B cell (primary cell): ENCODE results near the gene SLC50A1. TPM values are rescaled to one million over a fixed set of nuclear protein-coding genes. Genes with fewer than 3 reads are reported as not detected.
A peak's percentile ranks its signal among the peaks of the same experiment; 100 is the strongest.

Source experiments
- ATAC-seq: fragments of 200-7000 bp; cut with Tn5 transposase; one replicate; pipeline ENCODE4 v1.10.0; 2021; ENCODE audit warnings: low read depth, mild to moderate bottlenecking, moderate number of reproducible peaks, moderate library complexity
- CTCF ChIA-PET: fragments of 350-600 bp; sonication (Branson Sonifier 250); formaldehyde crosslinking; loops from one replicate; lab custom pipeline; 2021; ENCODE audit warnings: antibody characterized with exemption, inconsistent platforms; lab: Charles Lee
- POLR2A ChIA-PET: fragments of 350-600 bp; sonication (Branson Sonifier 250); formaldehyde crosslinking; loops from one replicate; lab custom pipeline; 2021; ENCODE audit warnings: antibody characterized with exemption; lab: Charles Lee
- DNase-seq: peaks from one replicate; pipeline ENCODE4 v3.0.0; 2013
- H2AFZ ChIP-seq: 2 replicates; pipeline ENCODE4 v1.6.1; 2012; ENCODE audit warnings: mild to moderate bottlenecking, low read depth, low read length; ENCODE audit not compliant: insufficient read depth, poor library complexity, severe bottlenecking
- H3K27ac ChIP-seq, 2 donors: 1 replicate in 1 of 2; 2 replicates in 1 of 2; pipeline ENCODE4 v1.5.1; 2012 to 2013; ENCODE audit warnings: low read length in 2 of 2, mild to moderate bottlenecking in 2 of 2, moderate library complexity in 1 of 2
- H3K27me3 ChIP-seq, 4 experiments: fragments of 200-600 bp in 1 of 4; sonication (generic) in 1 of 4; replicated peaks in 1 of 4; 1 replicate in 2 of 4; 2 replicates in 2 of 4; pipeline versions ENCODE4 v1.6.1 to v1.7.0; 2013 to 2016; ENCODE audit warnings: low read length in 3 of 4, mild to moderate bottlenecking in 2 of 4, mixed read lengths in 1 of 4, moderate library complexity in 1 of 4; ENCODE audit not compliant: insufficient read depth in 4 of 4, control insufficient read depth in 3 of 4; ENCODE audit errors: control extremely low read depth in 1 of 4
- H3K36me3 ChIP-seq, 2 experiments: replicated peaks in 1 of 2; 1 replicate in 1 of 2; 2 replicates in 1 of 2; pipeline versions ENCODE4 v1.6.1 to v1.7.1; 2013; ENCODE audit warnings: low read length in 1 of 2; ENCODE audit not compliant: insufficient read depth in 2 of 2, control insufficient read depth in 1 of 2; ENCODE audit errors: control extremely low read depth in 1 of 2, extremely low read depth in 1 of 2
- H3K4me1 ChIP-seq, 2 donors: fragments of 200-600 bp in 1 of 2; sonication (generic) in 1 of 2; 1 replicate in 1 of 2; 2 replicates in 1 of 2; pipeline versions ENCODE4 v1.5.1 to v1.6.1; 2013 to 2017; ENCODE audit warnings: low read length in 2 of 2; ENCODE audit not compliant: control insufficient read depth in 2 of 2, insufficient read depth in 2 of 2
- H3K4me2 ChIP-seq: replicated peaks from 2 replicates; pipeline ENCODE3; 2012; ENCODE audit warnings: mild to moderate bottlenecking, low read depth, low read length; ENCODE audit not compliant: poor library complexity, severe bottlenecking
- H3K4me3 ChIP-seq, 5 experiments: fragments of 200-600 bp in 1 of 5; sonication (generic) in 1 of 5; 1 replicate in 3 of 5; 2 replicates in 2 of 5; pipeline versions ENCODE4 v1.5.1 to v1.7.0; 2011 to 2016; ENCODE audit warnings: low read length in 4 of 5, mild to moderate bottlenecking in 4 of 5, low read depth in 2 of 5, control low read depth in 1 of 5, moderate library complexity in 1 of 5; ENCODE audit not compliant: insufficient read depth in 1 of 5; ENCODE audit errors: control extremely low read depth in 1 of 5, extremely low read depth in 1 of 5
- H3K79me2 ChIP-seq: fragments of 200-600 bp; sonication (generic); one replicate; pipeline ENCODE4 v1.6.0; 2016; ENCODE audit warnings: low read length; ENCODE audit not compliant: control insufficient read depth, insufficient read depth
- H3K9ac ChIP-seq: fragments of 200-600 bp; sonication (generic); 2 replicates; pipeline ENCODE4 v1.6.1; 2017; ENCODE audit warnings: mild to moderate bottlenecking, low read length, moderate library complexity
- H3K9me3 ChIP-seq, 3 donors: one replicate each; pipeline versions ENCODE4 v1.6.1 to v1.7.1; 2013; ENCODE audit warnings: low read length in 2 of 3; ENCODE audit not compliant: control insufficient read depth in 2 of 3, insufficient read depth in 1 of 3; ENCODE audit errors: control extremely low read depth in 1 of 3
- H4K20me1 ChIP-seq: 2 replicates; pipeline ENCODE4 v1.6.0; 2012; ENCODE audit warnings: mild to moderate bottlenecking, low read length; ENCODE audit not compliant: insufficient read depth, control insufficient read depth, poor library complexity, severe bottlenecking
- H3K27ac Mint-ChIP-seq: one replicate; pipeline ENCODE4 v1.8.0; 2021; ENCODE audit warnings: mixed read lengths
- H3K27me3 Mint-ChIP-seq: one replicate; pipeline ENCODE4 v1.8.0; 2021; ENCODE audit warnings: mixed read lengths
- H3K4me1 Mint-ChIP-seq: one replicate; pipeline ENCODE4 v1.8.0; 2021; ENCODE audit warnings: mixed read lengths
- H3K4me3 Mint-ChIP-seq: one replicate; pipeline ENCODE4 v1.8.0; 2021; ENCODE audit warnings: mixed read lengths
- H3K9me3 Mint-ChIP-seq: one replicate; pipeline ENCODE4 v1.8.0; 2022; ENCODE audit warnings: mixed read lengths; ENCODE audit not compliant: insufficient read depth
- CTCF ChIP-seq: fragments of 200-600 bp; IDR thresholded peaks from one replicate; pipeline ENCODE4 v1.8.0; 2022; ENCODE audit warnings: antibody characterized with exemption, mild to moderate bottlenecking
- EZH2 ChIP-seq: IDR thresholded peaks from 2 replicates; pipeline ENCODE4 v1.6.1; 2012; ENCODE audit warnings: borderline replicate concordance, low read depth, mild to moderate bottlenecking, moderate library complexity, low read length; ENCODE audit not compliant: insufficient read depth, poor library complexity, severe bottlenecking
- WGBS: methylation state at CpG from one replicate; pipeline ENCODE4 v1.1.5; 2013; ENCODE audit warnings: missing lambda C conversion rate; ENCODE audit not compliant: insufficient coverage; 5-methylcytosine and 5-hydroxymethylcytosine counted together
- intact Hi-C: fragments of 100-400 bp; cut with micrococcal nuclease; formaldehyde crosslinking; loops from one replicate; pipeline ENCODE4 v1.10.0; 2022
- polyA plus RNA-seq: library from polyadenylated mRNA; depleted of rRNA; stranded (reverse); fragments of >200 nt; gene quantifications from 2 replicates; pipeline ENCODE4 v1.2.3, GENCODE V29; 2012
- total RNA-seq, 2 donors: library from RNA; stranded (reverse); fragments of 120-200 nt in 1 of 2; gene quantifications; 1 replicate in 1 of 2; 2 replicates in 1 of 2; pipeline versions ENCODE4 v1.2.3 to v1.2.4, GENCODE V29; 2013 to 2022

Gene SLC50A1
- total and polyA plus RNA-seq, 2 donors (not counting 1 experiment from before 2014, with no cell fraction given) = 62.8 to 86.8 TPM

GRCh38 chr1:155136748-155137147 is 1.1 kb downstream of the SLC50A1 start:
- peaks cover 48% of the 10 kb centered on the region for H3K4me1 Mint-ChIP-seq

More at GRCh38 chr1:155136748-155137147, 1.1 kb downstream of the SLC50A1 start:
- CTCF ChIA-PET = interaction anchor here (1.0 to 5.3 kb wide), 6 partner anchors 15 to 51 kb away, joined by 3 to 51 read pairs (median 12); partner anchors contain the start of gene KRTCAP2
- Histone ChIP-seq H3K9ac (peak overlapping the region; percentile 100), H2AFZ (peak overlapping the region; percentile 93), H3K27ac (peak overlapping the region; percentile 99 to 100), H3K9me3 (no peaks in the 10 kb centered on the region), H3K4me3 (peak overlapping the region; percentile 60 to 99 (median 92)), H3K4me1 (peaks cover 22 to 29% of the 10 kb centered on the region in 2 donors), H3K4me2 (peak overlapping the region; percentile 84), H4K20me1 (peaks cover 9% of the 10 kb centered on the region), H3K27me3 (no peaks in the 10 kb centered on the region), H3K79me2 (peaks cover 33% of the 10 kb centered on the region), H3K36me3 (peaks cover 0 to 5% of the 10 kb centered on the region in 2 experiments)
- DNase-seq (peak; percentile 52), ATAC-seq (no peak)
- Mint-ChIP-seq H3K4me3 (peak overlapping the region; percentile 100), H3K27ac (peak overlapping the region; percentile 98), H3K27me3 (no peaks in the 10 kb centered on the region), H3K9me3 (no peaks in the 10 kb centered on the region)
- no peak for TF ChIP-seq CTCF
- TF ChIP-seq EZH2 = no peak
- intact Hi-C loops = no loop called here
- POLR2A ChIA-PET = interaction anchor here (0.6 to 2.6 kb wide), 6 partner anchors 14 to 138 kb away, joined by 3 to 21 read pairs (median 6); no protein-coding TSS in a partner anchor
- WGBS = 35% methylated on average over 6 of the region's 6 CpGs
